Skeletal muscle tissue (tissue), 4 donors: ENCODE results near the gene ZNF514. TPM values are rescaled to one million over a fixed set of nuclear protein-coding genes. Genes with fewer than 3 reads are reported as not detected.
"Not testable (repeated sequence)": the region's sequence is repeated elsewhere in the genome, so short reads cannot be mapped to it uniquely, and the experiment has no call there.

Experiments
- H3K27ac ChIP-seq: one replicate; pipeline ENCODE4 v1.7.0; 2013; ENCODE audit warnings: mild to moderate bottlenecking, low read depth, low read length, inconsistent platforms
- H3K27me3 ChIP-seq, 3 donors: one replicate each; pipeline ENCODE4 v1.7.0; 2013; ENCODE audit warnings: low read length in 3 of 3; ENCODE audit not compliant: control insufficient read depth in 3 of 3, insufficient read depth in 3 of 3
- H3K36me3 ChIP-seq, 3 donors: one replicate each; pipeline ENCODE4 v1.7.0; 2013; ENCODE audit warnings: low read length in 3 of 3; ENCODE audit not compliant: control insufficient read depth in 3 of 3, insufficient read depth in 3 of 3
- H3K4me1 ChIP-seq, 3 donors: one replicate each; pipeline ENCODE4 v1.7.0; 2013; ENCODE audit warnings: low read length in 3 of 3, mild to moderate bottlenecking in 3 of 3; ENCODE audit not compliant: control insufficient read depth in 3 of 3, insufficient read depth in 3 of 3
- H3K4me3 ChIP-seq, 3 donors: one replicate each; pipeline ENCODE4 v1.7.0; 2013; ENCODE audit warnings: low read length in 3 of 3
- H3K9ac ChIP-seq, 3 donors: one replicate each; pipeline ENCODE4 v1.7.0; 2013; ENCODE audit warnings: low read length in 3 of 3, mild to moderate bottlenecking in 3 of 3, moderate library complexity in 2 of 3, low read depth in 1 of 3
- H3K9me3 ChIP-seq, 3 donors: one replicate each; pipeline ENCODE4 v1.7.0; 2013; ENCODE audit warnings: low read length in 3 of 3; ENCODE audit not compliant: control insufficient read depth in 3 of 3
- total RNA-seq: library from RNA; depleted of rRNA; stranded (reverse); fragments of >200 nt; gene quantifications from one replicate; pipeline ENCODE4 v1.2.3, GENCODE V29; 2014
- donor health status: Osteomylitis.

The ZNF514 gene
- total RNA-seq, 1 donor from 2014 or later: 22.4 TPM

DNA sequence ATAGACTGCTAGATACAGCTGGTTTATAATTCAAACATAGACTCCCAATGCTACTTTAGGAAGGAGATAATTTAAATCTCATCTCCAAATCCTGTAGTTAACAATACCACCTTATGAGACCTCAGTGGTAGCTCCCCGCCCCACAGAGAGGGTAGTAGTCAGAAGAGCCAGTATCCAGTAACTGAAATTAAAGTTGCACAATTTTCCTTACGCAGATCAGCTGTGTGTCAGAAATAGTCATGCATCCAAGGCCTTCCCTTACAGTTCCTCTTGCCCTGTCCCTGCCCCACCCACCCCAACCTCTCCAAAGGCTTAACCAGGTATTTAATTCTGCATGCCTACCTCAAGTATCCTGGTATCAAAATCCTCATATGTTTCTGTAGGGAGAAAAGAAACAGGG is 53.6 kb downstream of the ZNF514 start:
- Histone ChIP-seq H3K27me3 (no peaks in the 10 kb centered on the region), H3K9me3 (no peaks in the 10 kb centered on the region), H3K4me1 (peaks cover 0 to 4% (median 3%) of the 10 kb centered on the region in 3 donors), H3K36me3 (peaks cover 52 to 81% (median 79%) of the 10 kb centered on the region in 3 donors), H3K4me3 (no peak overlapping the region), H3K27ac (no peak overlapping the region), H3K9ac (no peak overlapping the region)

DNA sequence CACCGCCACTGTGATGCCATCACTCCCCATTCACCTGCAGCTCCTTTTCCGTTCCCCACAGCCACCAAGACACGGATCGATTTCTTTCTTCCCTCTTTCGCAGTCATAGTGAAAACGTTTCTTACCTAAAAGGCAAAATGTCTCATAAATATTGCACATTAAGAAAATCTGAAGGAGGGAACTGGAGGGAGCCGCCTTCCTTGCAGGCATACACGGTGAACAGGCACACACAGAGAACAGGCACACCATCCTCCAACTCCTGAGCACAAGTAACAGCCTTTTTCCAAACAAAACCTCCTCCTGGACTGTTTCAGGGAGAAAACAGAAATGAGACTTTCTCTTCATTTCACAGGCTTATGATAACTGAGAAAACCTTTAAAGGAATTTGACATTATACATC is 55.0 kb downstream of the ZNF514 start:
- H3K27me3 ChIP-seq: no peaks in the 10 kb centered on the region
- H3K36me3 ChIP-seq: peaks cover 56 to 88% (median 78%) of the 10 kb centered on the region in 3 donors
- H3K9me3 ChIP-seq: no peaks in the 10 kb centered on the region
- H3K27ac ChIP-seq: no peak overlapping the region
- H3K4me1 ChIP-seq: peaks cover 0 to 4% (median 3%) of the 10 kb centered on the region in 3 donors
- no peak overlapping the region for H3K9ac ChIP-seq
- H3K4me3 ChIP-seq: no peak overlapping the region

DNA sequence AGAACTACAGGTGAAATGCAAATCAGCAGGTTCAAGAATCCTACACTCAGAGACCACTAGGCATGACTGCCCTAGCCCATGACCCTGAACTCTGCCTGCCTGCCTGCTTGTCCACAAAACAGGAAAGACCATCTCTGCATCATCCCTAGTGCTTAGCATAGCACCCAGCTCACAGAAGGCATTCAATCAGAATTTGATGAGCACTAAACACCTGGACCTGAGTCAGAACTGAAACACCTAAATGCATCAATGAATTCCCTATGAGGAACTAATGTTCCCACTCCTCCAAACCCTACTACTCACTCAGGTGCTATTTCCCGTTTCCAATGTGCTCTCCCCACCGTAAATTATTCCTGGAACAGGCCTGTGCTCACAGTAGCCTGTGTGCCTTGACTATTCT is 59.7 kb downstream of the ZNF514 start:
- Histone ChIP-seq H3K4me1 (no peaks in the 10 kb centered on the region), H3K4me3 (no peak overlapping the region), H3K36me3 (peaks cover 25 to 57% (median 38%) of the 10 kb centered on the region in 3 donors), H3K9me3 (no peaks in the 10 kb centered on the region), H3K9ac (no peak overlapping the region), H3K27me3 (no peaks in the 10 kb centered on the region), H3K27ac (no peak overlapping the region)

DNA sequence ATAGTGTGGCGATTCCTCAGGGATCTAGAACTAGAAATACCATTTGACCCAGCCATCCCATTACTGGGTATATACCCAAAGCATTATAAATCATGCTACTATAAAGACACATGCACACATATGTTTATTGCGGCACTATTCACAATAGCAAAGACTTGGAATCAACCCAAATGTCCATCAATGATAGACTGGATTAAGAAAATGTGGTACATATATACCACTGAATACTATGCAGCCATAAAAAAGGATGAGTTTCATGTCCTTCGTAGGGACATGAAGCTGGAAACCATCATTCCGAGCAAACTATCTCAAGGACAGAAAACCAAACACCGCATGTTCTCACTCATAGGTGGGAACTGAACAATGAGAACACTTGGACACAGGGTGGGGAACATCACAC is 61.4 kb downstream of the ZNF514 start:
- not testable (repeated sequence) for H3K4me3 ChIP-seq, H3K27ac ChIP-seq, H3K9ac ChIP-seq, H3K27me3 ChIP-seq, H3K9me3 ChIP-seq, H3K4me1 ChIP-seq
- H3K36me3 ChIP-seq: peaks cover 19 to 42% (median 29%) of the 10 kb centered on the region in 3 donors

Other genes with a start within 250 kb of the ZNF514 start
- gene MAL, start 134.1 kb downstream of the ZNF514 start, total RNA-seq: 4.2 TPM
- 36.5 TPM for gene MRPS5, start 38.0 kb downstream of the ZNF514 start, total RNA-seq
- gene ZNF2, start 6.0 kb upstream of the ZNF514 start, total RNA-seq: 8.4 TPM
- 4.7 TPM for gene ZNF892, start 47.7 kb upstream of the ZNF514 start, total RNA-seq
- gene PROM2, start 114.6 kb upstream of the ZNF514 start, total RNA-seq: under 0.01 TPM
- 2.1 TPM for gene KCNIP3, start 137.5 kb upstream of the ZNF514 start, total RNA-seq
- 3.7 TPM for gene FAHD2A, start 242.9 kb upstream of the ZNF514 start, total RNA-seq